SU-DHL-6 (cell line): ENCODE data around the gene ARL11.

Source experiments
- H2AFZ ChIP-seq: fragments of 200-600 bp; sonication (generic); 2 replicates; pipeline ENCODE4 v1.6.1; 2014; ENCODE audit warnings: low read depth, mild to moderate bottlenecking, moderate library complexity, mixed read lengths, antibody characterized with exemption, low read length; ENCODE audit not compliant: severe bottlenecking
- H3F3A ChIP-seq: fragments of 200-600 bp; shearing (Covaris generic); 2 replicates; pipeline ENCODE4 v1.6.0; 2016; ENCODE audit warnings: antibody characterized with exemption, mild to moderate bottlenecking; ENCODE audit not compliant: insufficient read depth
- H3K27ac ChIP-seq: fragments of 200-600 bp; sonication (generic); 2 replicates; pipeline ENCODE4 v1.5.1; 2016; ENCODE audit warnings: low read depth, mild to moderate bottlenecking, low read length, moderate library complexity, mixed read lengths
- H3K27me3 ChIP-seq: fragments of 200-600 bp; sonication (generic), shearing (Covaris generic); 2 replicates; pipeline ENCODE4 v1.6.0; 2014; ENCODE audit warnings: mild to moderate bottlenecking, low read length
- H3K36me3 ChIP-seq: fragments of 200-600 bp; sonication (generic); 2 replicates; pipeline ENCODE4 v1.6.1; 2014; ENCODE audit warnings: mild to moderate bottlenecking, low read length, mixed read lengths
- H3K4me2 ChIP-seq: fragments of 300-600, 200-600 bp; shearing (Covaris generic), sonication (generic); 2 replicates; pipeline ENCODE4 v1.6.0; 2014; ENCODE audit warnings: low read length, low read depth, mild to moderate bottlenecking; ENCODE audit not compliant: poor library complexity, severe bottlenecking
- H3K4me3 ChIP-seq: fragments of 200-600 bp; sonication (generic); 2 replicates; pipeline ENCODE4 v1.5.1; 2014; ENCODE audit warnings: antibody characterized with exemption, low read length, mild to moderate bottlenecking, mixed read lengths; ENCODE audit not compliant: insufficient read depth, poor library complexity, severe bottlenecking
- H3K79me2 ChIP-seq: fragments of 200-600 bp; sonication (generic); 2 replicates; pipeline ENCODE4 v1.6.1; 2014; ENCODE audit warnings: mild to moderate bottlenecking, low read length, moderate library complexity; ENCODE audit not compliant: insufficient read depth
- H3K9ac ChIP-seq: fragments of 200-600 bp; sonication (generic); 2 replicates; pipeline ENCODE4 v1.7.0; 2014; ENCODE audit warnings: mild to moderate bottlenecking, low read length
- H3K9me2 ChIP-seq: fragments of 200-600 bp; sonication (generic); replicated peaks from 2 replicates; pipeline ENCODE4 v1.6.1; 2014; ENCODE audit warnings: low read length; ENCODE audit not compliant: insufficient read depth
- H3K9me3 ChIP-seq: fragments of 200-600 bp; sonication (generic); 2 replicates; pipeline ENCODE4 v1.6.1; 2014; ENCODE audit warnings: low read length, mixed read lengths; ENCODE audit not compliant: insufficient read depth
- H4K20me1 ChIP-seq: fragments of 200-600 bp; sonication (generic); 2 replicates; pipeline ENCODE4 v1.6.1; 2014; ENCODE audit warnings: low read depth, mild to moderate bottlenecking, antibody characterized with exemption, low read length, moderate library complexity, mixed read lengths
- EZH2phosphoT487 ChIP-seq: fragments of 200-600 bp; sonication (generic), shearing (Covaris generic); conservative IDR thresholded peaks from 2 replicates; pipeline ENCODE4 v1.6.1; 2018; ENCODE audit warnings: mild to moderate bottlenecking, antibody characterized with exemption, low read length, moderate library complexity, mixed read lengths
- TF ChIP-seq, protein P1 (sequence below): fragments of 200-600 bp; sonication (generic); IDR thresholded peaks from one replicate; pipeline ENCODE4 v1.5.1; 2017; ENCODE audit warnings: antibody characterized with exemption, mild to moderate bottlenecking, low read length, moderate library complexity; ENCODE audit not compliant: insufficient read depth, poor library complexity, severe bottlenecking

ARL11 gene

DNA sequence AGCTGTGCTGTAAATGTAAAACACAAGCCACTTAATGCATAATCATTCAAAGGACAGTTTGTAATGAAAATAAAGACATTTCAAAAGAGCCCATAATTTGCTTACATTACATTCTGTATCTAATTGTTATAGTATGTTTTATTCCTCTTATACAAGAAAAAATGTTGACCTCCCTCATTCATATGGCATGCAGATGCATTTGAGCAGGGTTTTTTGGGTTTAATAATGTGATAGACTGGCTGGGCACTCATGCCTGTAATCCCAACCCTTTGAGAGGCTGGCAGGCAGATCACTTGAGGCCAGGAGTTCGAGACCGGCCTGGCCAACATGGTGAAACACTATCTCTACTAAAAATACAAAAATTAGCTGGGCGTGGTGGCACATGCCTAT lies 11.6 kb upstream of the ARL11 start:
- Histone ChIP-seq H3K4me3 (no peak overlapping the region), H3K27ac (peak overlapping the region; percentile 26; the same call in 1 of the 2 replicates)

DNA sequence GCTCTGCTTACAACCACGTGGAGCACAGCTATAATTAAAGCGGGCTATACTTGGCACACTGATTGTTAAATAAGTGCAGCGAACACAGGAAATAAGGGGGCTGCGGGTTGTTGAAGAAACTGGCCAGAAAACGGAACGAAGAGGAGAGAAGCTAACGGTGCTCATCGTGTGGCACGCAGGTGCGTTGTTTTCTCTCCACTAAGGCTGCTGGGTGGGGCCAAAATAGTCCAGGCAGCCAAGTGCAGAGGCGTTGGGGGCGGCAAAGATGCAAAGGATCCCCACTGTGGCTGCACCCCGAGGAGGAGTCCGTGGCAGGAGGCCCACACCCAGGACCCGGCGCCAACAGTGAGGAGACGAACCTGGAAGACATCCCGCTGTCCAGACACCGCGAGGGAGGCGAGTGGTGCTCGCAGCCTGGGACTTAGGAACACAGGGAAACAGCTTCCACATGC lies 8.1 kb upstream of the ARL11 start:
- TF ChIP-seq EZH2phosphoT487 = no peak
- TF ChIP-seq, protein P1, sequence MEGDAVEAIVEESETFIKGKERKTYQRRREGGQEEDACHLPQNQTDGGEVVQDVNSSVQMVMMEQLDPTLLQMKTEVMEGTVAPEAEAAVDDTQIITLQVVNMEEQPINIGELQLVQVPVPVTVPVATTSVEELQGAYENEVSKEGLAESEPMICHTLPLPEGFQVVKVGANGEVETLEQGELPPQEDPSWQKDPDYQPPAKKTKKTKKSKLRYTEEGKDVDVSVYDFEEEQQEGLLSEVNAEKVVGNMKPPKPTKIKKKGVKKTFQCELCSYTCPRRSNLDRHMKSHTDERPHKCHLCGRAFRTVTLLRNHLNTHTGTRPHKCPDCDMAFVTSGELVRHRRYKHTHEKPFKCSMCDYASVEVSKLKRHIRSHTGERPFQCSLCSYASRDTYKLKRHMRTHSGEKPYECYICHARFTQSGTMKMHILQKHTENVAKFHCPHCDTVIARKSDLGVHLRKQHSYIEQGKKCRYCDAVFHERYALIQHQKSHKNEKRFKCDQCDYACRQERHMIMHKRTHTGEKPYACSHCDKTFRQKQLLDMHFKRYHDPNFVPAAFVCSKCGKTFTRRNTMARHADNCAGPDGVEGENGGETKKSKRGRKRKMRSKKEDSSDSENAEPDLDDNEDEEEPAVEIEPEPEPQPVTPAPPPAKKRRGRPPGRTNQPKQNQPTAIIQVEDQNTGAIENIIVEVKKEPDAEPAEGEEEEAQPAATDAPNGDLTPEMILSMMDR = no peak
- Histone ChIP-seq H3K9ac (peak overlapping the region; percentile 55), H3K4me3 (peak overlapping the region; percentile 39), H3K9me3 (no peaks in the 10 kb centered on the region), H3K9me2 (no peaks in the 10 kb centered on the region), H3K79me2 (no peaks in the 10 kb centered on the region), H2AFZ (peak overlapping the region; percentile 52), H3K27me3 (no peaks in the 10 kb centered on the region), H3K27ac (peak overlapping the region; percentile 92), H3K36me3 (no peaks in the 10 kb centered on the region), H3F3A (no peaks in the 10 kb centered on the region; the same call in 1 of the 2 replicates), H3K4me2 (peak overlapping the region; percentile 70), H4K20me1 (no peaks in the 10 kb centered on the region)

More for the DNA sequence above, 11.6 kb upstream of the ARL11 start:
- Histone ChIP-seq H4K20me1 (no peaks in the 10 kb centered on the region), H3F3A (no peaks in the 10 kb centered on the region; the same call in 1 of the 2 replicates), H3K36me3 (no peaks in the 10 kb centered on the region), H3K27me3 (no peaks in the 10 kb centered on the region), H2AFZ (no peak overlapping the region), H3K4me2 (no peak overlapping the region), H3K9ac (no peak overlapping the region), H3K79me2 (no peaks in the 10 kb centered on the region), H3K9me3 (no peaks in the 10 kb centered on the region), H3K9me2 (no peaks in the 10 kb centered on the region)
- TF ChIP-seq, protein P1 = no peak
- TF ChIP-seq EZH2phosphoT487 = no peak

DNA sequence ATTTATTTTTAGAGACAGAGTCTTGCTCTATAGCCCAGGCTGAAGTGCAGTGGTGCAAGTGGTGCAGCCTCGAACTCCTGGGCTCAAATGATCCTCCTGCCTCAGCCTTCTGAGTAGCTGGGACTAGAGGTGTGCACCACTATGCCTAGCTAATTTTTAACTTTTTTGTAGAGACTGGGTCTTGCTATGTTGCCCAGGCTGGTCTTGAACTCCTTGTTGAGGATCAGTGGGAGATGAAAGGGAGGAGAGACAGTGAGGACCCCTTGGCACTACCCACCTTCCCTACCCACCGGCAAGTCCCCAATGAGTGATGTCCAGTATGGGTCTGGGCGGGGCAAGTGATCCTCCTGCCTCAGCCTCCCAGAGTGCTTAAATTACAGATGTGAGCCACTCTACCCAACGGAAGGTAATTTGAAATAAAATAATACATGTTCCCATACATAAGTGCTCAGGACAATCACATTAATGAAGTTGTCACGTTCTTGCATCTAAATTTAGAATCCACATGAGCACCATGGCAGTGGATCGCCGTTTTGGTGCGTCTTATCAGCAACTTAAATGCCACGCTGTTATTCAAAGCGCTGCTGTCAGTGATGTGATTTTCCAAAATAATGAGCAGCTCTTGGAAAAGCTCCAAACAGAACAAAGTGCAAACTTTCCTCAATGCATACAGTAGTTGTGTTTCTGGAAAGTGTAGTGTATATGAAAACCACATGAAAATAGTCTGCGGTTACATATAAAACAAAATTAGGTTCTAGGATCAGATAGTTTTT lies 5.9 kb upstream of the ARL11 start:
- no peak overlapping the region for H3K9ac ChIP-seq

More for the DNA sequence above, 5.9 kb upstream of the ARL11 start:
- H3K27ac ChIP-seq = no peak overlapping the region; the same call in 1 of the 2 replicates
- no peak overlapping the region for H2AFZ ChIP-seq
- H3K36me3 ChIP-seq = no peaks in the 10 kb centered on the region
- H3K27me3 ChIP-seq = no peaks in the 10 kb centered on the region
- no peaks in the 10 kb centered on the region; the same call in 1 of the 2 replicates for H3F3A ChIP-seq
- H3K79me2 ChIP-seq = no peaks in the 10 kb centered on the region
- no peak overlapping the region for H3K4me3 ChIP-seq
- H3K4me2 ChIP-seq = no peak overlapping the region
- H3K9me3 ChIP-seq = no peaks in the 10 kb centered on the region
- H3K9me2 ChIP-seq = no peaks in the 10 kb centered on the region
- TF ChIP-seq, protein P1 = no peak
- no peak for TF ChIP-seq EZH2phosphoT487
- no peaks in the 10 kb centered on the region for H4K20me1 ChIP-seq
